HG03280 (cell line): ENCODE data around the gene KIAA0408.

Source experiments
- ATAC-seq: cut with Tn5 transposase; IDR thresholded peaks from one replicate; pipeline ENCODE4 v1.9.1; 2021; ENCODE audit warnings: mild to moderate bottlenecking, moderate library complexity; ENCODE audit not compliant: unreplicated experiment

KIAA0408 gene

GRCh38 chr6:127459231-127459641, at the start of gene KIAA0408:
Gene KIAA0408 (minus strand): TSS chr6:127459389. CDS start chr6:127453981, 5,408 bp downstream.
- ATAC-seq: no peak

DNA sequence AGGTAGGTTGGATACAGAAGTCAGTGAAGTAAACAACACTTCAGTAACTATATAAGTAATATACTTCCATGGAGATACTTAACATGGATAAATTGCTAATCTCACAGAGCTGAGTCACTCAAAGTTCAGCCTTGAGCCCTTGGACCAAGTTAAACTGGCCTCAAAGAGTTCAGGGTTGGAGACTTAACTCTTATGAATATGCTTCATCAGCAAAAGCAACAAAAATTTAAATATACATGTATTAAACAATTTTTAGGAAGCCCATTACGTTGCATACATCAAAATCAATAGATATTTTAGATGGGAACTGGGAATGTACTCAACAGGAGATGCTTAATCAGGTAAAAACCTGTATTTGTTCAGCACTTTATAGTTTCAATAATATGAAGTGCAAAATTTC, 47.7 kb upstream of the KIAA0408 start:
- ATAC-seq: no peak

GRCh38 chr6:127503022-127503421, 43.8 kb upstream of the KIAA0408 start:
- ATAC-seq: no peak

DNA sequence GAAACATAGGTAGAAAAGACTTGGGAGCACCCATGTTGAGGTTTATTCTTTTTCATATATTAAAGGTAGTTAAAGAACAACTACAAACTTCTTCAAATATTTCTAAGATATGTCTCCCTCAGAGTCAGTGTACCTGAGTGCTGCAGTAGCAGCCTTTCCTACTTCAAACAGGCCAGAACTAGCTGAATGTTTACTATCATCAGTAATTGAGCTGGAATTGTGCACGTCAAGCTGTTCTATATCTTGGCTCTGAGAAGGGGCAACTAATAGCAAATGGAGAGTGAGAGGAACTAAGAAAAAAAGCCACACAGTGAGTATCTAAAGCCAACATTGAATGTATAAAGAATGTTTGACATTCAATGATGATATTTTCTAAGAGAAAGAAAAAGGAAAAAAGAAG, 38.2 kb upstream of the KIAA0408 start:
- ATAC-seq: no peak

DNA sequence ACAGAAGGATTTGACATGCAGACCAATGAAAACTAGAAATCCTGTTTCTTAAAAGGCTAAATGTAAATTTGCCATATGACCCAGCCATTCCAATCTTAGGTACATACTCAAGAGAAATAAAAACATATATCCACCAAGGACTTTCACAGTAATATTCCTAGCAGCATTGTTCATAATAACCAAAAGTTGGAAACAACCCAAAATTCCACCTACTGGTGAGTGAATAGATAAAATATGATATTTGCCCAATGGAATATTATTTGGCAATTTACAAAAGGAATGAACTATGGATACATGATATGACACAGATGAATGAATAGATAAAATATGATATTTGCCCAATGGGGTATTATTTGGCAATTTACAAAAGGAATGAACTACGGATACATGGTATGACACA, 37.3 kb upstream of the KIAA0408 start:
- no peak for ATAC-seq

DNA sequence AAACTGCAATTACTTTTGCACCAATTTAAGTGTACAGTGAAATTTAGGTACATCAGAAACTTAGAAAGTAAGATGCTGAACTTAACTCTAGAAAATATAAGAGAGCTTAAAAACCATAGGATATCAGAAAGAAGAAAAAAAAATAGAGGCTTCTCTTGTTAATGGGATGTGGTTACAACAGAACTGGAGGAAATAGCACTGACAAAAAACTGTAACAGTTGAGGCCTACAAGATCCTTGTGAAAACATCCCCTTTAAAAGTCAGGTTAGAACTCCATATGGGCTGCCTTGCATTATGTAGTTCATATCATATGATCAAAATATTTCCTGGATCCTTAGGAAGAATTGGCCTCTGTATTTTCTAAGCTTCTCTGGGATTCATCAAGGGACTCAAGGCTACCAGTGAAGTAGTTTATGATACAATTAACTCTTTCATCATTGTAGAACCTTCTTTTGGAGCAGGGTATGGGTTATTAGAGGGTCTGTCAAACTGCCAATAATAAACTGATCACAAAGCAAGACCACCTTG, 35.1 kb upstream of the KIAA0408 start:
- no peak for ATAC-seq

- no peak for ATAC-seq
Measured at GRCh38 chr6:127489248-127489647, 30.1 kb upstream of the KIAA0408 start.

GRCh38 chr6:127486934-127487333, 27.7 kb upstream of the KIAA0408 start:
- ATAC-seq: no peak

- peak; percentile 99 for ATAC-seq
Measured at GRCh38 chr6:127484212-127484863, 25.1 kb upstream of the KIAA0408 start.

GRCh38 chr6:127483399-127484055, 24.3 kb upstream of the KIAA0408 start:
- ATAC-seq: peak; percentile 9

DNA sequence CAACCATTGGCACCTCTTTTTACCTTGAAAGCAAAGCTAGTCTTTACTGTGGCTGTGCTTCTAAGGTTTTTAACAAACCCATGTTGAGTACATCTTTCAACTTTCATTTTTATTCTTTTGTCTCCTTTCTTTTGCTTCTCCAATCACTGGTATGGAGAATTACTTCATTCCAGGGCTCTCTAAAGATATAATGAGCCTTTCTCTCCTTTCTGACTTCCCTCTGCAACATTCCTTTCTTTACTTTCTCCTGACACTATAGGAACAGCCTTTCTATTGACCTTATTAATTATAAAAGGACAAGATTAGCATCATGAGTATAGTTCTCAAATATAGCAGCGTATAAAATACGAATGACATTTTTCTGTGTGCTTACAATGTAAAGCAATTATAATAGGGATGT, 23.1 kb upstream of the KIAA0408 start:
- ATAC-seq: no peak

DNA sequence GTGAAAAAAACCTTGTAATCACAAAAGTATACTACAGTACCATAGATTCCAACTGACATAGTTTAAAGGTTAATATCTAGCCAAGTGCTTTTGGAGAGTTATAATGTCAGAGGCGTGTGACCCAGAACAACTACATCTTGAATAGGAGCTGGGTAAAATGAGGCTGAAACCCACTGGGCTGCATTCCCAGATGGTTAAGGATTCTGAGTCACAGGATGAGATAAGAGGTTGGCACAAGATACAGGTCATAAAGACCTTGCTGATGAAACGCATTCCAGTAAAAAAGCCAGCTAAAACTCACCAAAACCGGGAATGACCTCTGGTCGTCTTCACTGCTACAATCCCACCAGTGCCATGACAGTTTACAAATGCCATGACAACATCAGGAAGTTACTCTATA, 22.4 kb upstream of the KIAA0408 start:
- no peak for ATAC-seq

- no peak for ATAC-seq
Measured at GRCh38 chr6:127481111-127481510, 21.9 kb upstream of the KIAA0408 start.

GRCh38 chr6:127477658-127478057, 18.5 kb upstream of the KIAA0408 start:
- no peak for ATAC-seq

GRCh38 chr6:127475823-127476176, 16.6 kb upstream of the KIAA0408 start:
- no peak for ATAC-seq

- ATAC-seq: no peak
Measured at GRCh38 chr6:127475135-127475822, 16.1 kb upstream of the KIAA0408 start.

- ATAC-seq: no peak
Measured at GRCh38 chr6:127471379-127472255, 12.4 kb upstream of the KIAA0408 start.

DNA sequence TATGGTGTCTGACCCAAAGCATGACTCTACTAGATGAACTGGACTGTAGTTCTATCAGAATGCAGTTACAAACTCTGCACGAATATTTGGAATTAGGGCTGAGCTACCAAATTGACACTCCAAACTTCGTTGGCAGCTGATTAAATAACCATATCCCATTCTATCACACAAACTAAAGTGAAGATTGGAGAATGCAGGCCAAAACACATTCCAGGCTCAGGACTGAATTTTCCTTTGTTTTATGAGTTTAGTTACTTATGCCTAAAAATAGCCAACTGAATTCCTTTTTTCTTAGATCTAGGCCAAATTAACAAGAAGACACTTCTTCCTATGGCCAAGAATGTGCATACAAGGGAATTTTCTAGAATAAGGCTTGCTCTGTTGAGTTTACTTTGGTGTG, 9.7 kb upstream of the KIAA0408 start:
- ATAC-seq: no peak

GRCh38 chr6:127466416-127466815, 7.2 kb upstream of the KIAA0408 start:
- no peak for ATAC-seq

DNA sequence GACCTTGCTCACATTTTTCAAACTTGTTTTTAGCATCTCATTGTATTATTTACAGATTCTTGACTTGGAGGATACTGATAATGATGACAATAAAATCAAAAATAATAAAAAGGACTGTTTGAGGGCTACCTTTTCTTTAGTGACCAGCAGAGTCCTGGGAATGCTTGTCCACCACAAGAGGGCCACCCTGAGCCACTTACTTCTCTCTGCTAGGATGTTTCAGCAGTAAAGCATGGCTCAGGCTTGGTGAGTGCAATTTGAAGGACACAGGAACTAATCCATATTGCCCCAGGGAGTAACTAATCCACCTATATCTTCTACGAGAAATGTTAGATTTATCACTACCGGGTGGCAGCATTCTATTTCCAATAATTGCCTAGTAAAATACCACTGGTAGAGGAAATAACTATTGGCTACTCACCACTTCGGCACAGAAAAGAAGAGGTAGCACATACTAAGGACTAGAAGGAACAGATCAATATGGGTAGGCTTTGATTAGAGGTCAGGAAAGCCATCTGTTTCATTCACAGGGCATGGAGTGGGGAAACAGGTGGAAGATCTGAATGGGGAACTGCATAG, 5.8 kb upstream of the KIAA0408 start:
- peak; percentile 93 for ATAC-seq
